ENCODE results near the gene FAM107B. TPM values are rescaled to one million over a fixed set of nuclear protein-coding genes. Genes with fewer than 3 reads are reported as not detected.

FAM107B gene
- total and polyA plus RNA-seq, 2 of the 13 experiments (the other 11 are each of a cell fraction or from before 2014, with no cell fraction given): 15.7 to 24.8 TPM

- TF ChIP-seq, protein P1, sequence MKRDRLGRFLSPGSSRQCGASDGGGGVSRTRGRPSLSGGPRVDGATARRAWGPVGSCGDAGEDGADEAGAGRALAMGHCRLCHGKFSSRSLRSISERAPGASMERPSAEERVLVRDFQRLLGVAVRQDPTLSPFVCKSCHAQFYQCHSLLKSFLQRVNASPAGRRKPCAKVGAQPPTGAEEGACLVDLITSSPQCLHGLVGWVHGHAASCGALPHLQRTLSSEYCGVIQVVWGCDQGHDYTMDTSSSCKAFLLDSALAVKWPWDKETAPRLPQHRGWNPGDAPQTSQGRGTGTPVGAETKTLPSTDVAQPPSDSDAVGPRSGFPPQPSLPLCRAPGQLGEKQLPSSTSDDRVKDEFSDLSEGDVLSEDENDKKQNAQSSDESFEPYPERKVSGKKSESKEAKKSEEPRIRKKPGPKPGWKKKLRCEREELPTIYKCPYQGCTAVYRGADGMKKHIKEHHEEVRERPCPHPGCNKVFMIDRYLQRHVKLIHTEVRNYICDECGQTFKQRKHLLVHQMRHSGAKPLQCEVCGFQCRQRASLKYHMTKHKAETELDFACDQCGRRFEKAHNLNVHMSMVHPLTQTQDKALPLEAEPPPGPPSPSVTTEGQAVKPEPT (CRISPR knock-in tag; IDR thresholded peaks at IDR 0.05; ENCODE audit: low read depth): peak; percentile 57; the same call in 1 of the 2 replicates
- TF ChIP-seq NFE2L2 (IDR thresholded peaks at IDR 0.05; ENCODE audit: low read length) (no peak), SRF (IDR thresholded peaks at IDR 0.05; ENCODE audit: low read depth, low read length) (no peak), MEF2D (CRISPR knock-in tag; IDR thresholded peaks at IDR 0.05) (peak; percentile 60; the same call in 1 of the 2 replicates), ZEB1 (IDR thresholded peaks at IDR 0.05; ENCODE audit: insufficient replicate concordance, low read depth) (no peak), RFXAP (CRISPR knock-in tag; IDR thresholded peaks at IDR 0.05; ENCODE audit: borderline replicate concordance) (no peak), ZNF672 (CRISPR knock-in tag; IDR thresholded peaks at IDR 0.05) (no peak), ZNF547 (CRISPR knock-in tag; IDR thresholded peaks at IDR 0.05) (peak; percentile 58; the same call in 1 of the 2 replicates), TEAD3 (CRISPR knock-in tag; optimal IDR thresholded peaks at IDR 0.05; ENCODE audit: borderline replicate concordance) (peak; percentile 64), MEIS1 (CRISPR knock-in tag; IDR thresholded peaks at IDR 0.05; ENCODE audit: borderline replicate concordance) (no peak), ZC3H4 (CRISPR knock-in tag; IDR thresholded peaks at IDR 0.05; ENCODE audit: borderline replicate concordance) (no peak), RFX3 (CRISPR knock-in tag; IDR thresholded peaks at IDR 0.05) (no peak)
- TF ChIP-seq, protein P2, sequence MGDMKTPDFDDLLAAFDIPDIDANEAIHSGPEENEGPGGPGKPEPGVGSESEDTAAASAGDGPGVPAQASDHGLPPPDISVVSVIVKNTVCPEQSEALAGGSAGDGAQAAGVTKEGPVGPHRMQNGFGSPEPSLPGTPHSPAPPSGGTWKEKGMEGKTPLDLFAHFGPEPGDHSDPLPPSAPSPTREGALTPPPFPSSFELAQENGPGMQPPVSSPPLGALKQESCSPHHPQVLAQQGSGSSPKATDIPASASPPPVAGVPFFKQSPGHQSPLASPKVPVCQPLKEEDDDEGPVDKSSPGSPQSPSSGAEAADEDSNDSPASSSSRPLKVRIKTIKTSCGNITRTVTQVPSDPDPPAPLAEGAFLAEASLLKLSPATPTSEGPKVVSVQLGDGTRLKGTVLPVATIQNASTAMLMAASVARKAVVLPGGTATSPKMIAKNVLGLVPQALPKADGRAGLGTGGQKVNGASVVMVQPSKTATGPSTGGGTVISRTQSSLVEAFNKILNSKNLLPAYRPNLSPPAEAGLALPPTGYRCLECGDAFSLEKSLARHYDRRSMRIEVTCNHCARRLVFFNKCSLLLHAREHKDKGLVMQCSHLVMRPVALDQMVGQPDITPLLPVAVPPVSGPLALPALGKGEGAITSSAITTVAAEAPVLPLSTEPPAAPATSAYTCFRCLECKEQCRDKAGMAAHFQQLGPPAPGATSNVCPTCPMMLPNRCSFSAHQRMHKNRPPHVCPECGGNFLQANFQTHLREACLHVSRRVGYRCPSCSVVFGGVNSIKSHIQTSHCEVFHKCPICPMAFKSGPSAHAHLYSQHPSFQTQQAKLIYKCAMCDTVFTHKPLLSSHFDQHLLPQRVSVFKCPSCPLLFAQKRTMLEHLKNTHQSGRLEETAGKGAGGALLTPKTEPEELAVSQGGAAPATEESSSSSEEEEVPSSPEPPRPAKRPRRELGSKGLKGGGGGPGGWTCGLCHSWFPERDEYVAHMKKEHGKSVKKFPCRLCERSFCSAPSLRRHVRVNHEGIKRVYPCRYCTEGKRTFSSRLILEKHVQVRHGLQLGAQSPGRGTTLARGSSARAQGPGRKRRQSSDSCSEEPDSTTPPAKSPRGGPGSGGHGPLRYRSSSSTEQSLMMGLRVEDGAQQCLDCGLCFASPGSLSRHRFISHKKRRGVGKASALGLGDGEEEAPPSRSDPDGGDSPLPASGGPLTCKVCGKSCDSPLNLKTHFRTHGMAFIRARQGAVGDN (CRISPR knock-in tag; IDR thresholded peaks at IDR 0.05): no peak; the same call in 1 of the 2 replicates
- TF ChIP-seq, protein P3, sequence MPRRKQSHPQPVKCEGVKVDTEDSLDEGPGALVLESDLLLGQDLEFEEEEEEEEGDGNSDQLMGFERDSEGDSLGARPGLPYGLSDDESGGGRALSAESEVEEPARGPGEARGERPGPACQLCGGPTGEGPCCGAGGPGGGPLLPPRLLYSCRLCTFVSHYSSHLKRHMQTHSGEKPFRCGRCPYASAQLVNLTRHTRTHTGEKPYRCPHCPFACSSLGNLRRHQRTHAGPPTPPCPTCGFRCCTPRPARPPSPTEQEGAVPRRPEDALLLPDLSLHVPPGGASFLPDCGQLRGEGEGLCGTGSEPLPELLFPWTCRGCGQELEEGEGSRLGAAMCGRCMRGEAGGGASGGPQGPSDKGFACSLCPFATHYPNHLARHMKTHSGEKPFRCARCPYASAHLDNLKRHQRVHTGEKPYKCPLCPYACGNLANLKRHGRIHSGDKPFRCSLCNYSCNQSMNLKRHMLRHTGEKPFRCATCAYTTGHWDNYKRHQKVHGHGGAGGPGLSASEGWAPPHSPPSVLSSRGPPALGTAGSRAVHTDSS (CRISPR knock-in tag; conservative IDR thresholded peaks at IDR 0.05): no peak
- TF ChIP-seq, protein P4, sequence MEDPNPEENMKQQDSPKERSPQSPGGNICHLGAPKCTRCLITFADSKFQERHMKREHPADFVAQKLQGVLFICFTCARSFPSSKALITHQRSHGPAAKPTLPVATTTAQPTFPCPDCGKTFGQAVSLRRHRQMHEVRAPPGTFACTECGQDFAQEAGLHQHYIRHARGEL (CRISPR knock-in tag; IDR thresholded peaks at IDR 0.05): no peak
Observed at GRCh38 chr10:14571866-14572507, 202.7 kb downstream of the FAM107B start (continued).
